Ishikawa (cell line): ENCODE measurements around the gene SNAP25.

Source experiments
- CEBPB ChIP-seq: IDR thresholded peaks from 2 replicates; pipeline ENCODE4 v1.6.1; 2012
- EGR1 ChIP-seq: IDR thresholded peaks from 2 replicates; pipeline ENCODE4 v1.6.1; 2012
- MAX ChIP-seq: IDR thresholded peaks from 2 replicates; pipeline ENCODE4 v1.6.1; 2012
- YY1 ChIP-seq: IDR thresholded peaks from 2 replicates; pipeline ENCODE4 v1.6.1; 2012; ENCODE audit warnings: low read depth

DNA sequence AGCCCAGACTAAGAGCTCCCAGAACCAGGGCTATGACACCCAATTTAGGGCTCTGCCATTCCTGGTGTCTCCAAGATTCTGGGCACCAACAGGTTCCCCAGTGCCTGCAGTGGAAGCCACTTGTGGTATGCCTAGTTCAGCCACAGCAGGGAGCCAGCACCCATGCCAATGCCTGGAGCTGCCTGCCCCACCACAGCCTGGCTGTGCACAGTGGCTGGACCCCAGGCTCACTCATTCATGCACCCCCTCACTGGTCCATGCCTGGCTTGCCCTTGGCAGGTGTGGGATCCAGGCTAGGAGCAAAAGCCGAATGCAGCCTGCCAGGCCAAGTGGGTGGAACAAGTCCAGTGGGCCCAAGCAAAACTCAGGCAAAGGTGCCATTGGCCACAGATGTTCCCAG is 123.5 kb downstream of the SNAP25 start:
- TF ChIP-seq EGR1, result no peak
- no peak for TF ChIP-seq YY1
- no peak for TF ChIP-seq MAX
- no peak for TF ChIP-seq CEBPB
